AG20443 (cell line): Measurements from ENCODE around the gene RYR2.
A peak's percentile ranks its signal among the peaks of the same experiment; 100 is the strongest.

Experiments used
- DNase-seq: peaks from one replicate; pipeline ENCODE4 v3.0.0; 2012; ENCODE audit warnings: low spot score, mixed read lengths

RYR2 gene

DNA sequence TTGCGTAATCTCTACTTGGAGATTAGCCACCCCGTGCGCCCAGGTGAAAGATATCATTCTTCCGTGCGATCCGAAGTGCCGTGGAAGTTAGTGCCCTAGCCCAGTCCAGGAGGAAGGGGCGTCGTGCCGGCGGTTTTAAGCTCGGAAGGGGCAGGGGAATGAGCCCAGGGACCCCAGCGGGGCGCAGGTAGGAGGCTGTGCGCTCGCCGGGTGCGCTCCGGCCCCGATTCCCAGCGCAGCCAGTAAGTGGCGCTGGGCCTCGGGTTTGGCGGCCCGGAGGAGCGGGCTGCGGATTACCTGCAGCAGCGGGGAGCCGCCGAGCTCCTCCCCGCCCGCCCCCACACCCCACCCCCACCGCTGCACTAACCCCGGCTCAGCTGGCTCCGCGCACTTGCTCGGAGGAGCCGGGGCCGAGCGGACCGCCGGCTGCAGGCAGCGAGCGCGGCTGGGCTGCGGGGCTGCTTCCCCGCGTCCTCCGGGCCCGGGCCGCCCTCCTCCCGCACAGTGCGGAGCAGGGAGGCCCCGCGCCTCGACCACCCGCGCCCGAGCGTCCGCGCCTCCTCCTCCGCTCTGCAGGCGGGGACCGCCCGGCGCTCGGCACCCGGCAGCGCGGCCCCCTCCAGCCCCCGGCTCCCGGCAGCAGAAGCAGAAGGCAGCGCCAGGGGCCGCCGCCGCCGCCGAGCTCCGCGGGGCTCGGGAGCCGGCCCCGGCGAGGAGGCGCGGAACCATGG, at the start of gene RYR2:
Gene RYR2 (plus strand): TSS at position 390 of the 731 bp plus-strand sequence. CDS start 338 bp downstream, at position 728.
- DNase-seq: peak; percentile 31

DNA sequence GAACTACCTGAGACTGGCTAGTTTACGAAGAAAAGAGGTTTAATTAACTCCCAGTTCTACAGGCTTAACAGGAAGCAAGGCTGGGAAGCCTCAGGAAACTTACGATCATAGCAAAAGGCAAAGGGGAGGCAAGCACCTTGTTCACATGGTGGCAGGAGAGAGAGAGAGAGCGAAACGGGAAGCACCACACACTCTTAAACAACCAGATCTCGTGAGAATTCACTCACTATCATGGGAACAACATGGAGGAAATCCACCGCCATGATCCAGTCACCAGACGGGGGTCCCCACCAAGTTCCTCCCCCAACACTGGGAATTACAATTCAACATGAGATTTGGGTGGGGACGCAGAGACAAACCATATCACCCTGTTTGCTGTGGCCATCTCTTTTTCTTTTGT, 49.5 kb upstream of the RYR2 start:
- no peak for DNase-seq

DNA sequence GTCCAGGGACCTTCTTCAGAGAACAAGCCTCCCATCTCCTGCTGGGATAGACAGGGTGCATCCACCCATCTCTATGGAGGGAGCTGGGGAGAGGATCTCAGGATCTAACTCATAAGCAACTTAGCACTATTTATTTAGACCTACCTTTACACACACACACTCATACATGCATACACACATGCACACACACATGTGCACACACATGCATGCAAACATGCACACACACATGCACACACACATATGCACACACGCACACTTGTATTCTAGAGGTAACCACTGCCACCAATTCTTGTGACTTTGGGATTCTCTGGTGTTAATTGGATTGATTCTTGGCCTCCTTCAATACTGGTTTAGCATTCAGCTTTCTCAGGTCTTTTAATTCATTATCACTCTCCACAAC, 47.5 kb upstream of the RYR2 start:
- DNase-seq: no peak

DNA sequence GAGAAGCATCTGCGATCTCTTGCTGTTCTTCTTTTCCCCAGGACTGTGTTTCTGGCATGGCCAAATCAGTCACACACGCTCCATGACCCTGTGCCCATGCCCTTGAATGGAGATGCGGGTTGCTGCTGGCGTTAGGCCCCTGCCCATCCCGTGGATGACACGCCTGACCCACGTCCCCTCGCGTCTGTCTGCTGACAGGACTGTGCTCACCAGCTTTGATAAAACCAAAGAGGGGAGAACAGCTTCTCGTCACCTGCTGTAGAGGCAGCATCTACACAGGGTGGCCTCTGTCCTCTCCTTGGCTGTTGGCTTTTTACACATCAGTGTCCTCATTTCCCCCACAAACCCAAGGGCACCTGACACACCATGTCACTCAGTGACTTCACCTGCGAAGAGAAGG, 44.6 kb upstream of the RYR2 start:
- DNase-seq: no peak

DNA sequence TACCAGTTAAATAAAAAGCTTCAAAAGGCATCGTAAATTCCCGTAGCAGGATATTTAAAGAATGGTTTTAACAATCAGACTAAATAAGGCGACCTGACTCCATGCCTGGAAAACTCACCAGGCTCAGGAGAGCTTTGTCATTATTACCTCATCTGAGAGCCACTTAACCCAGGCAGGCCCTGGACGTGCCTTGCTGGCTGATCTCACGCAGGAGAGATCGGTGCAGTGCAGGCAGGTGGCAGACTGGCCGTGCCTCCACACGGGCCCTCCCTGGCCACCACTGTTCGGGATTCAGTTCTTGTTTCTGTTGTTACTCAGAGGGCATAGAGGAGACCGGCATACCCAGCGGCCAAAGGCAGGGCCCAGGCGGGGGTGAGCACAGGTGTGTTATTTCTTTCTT, 44.1 kb upstream of the RYR2 start:
- DNase-seq: no peak

DNA sequence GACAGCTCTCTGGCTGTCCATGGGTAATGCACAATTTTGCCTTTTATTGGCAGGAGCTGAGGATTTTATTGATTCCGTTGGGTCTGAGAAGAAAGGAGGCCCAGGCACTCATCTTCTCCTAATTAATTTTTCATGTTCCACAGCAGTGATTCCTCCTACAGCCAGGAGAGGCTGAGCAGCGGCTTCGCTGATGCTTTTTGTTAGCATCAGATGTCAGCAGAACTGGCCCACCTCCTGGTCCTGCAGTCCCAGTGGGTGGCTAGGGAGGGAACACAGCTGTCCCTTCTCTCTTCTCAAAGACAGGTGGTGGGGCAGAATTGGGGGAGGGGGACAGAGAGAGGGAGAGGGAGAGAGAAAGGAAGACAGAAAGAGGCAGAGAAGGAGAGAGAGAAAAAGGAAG, 43.4 kb upstream of the RYR2 start:
- DNase-seq: no peak

DNA sequence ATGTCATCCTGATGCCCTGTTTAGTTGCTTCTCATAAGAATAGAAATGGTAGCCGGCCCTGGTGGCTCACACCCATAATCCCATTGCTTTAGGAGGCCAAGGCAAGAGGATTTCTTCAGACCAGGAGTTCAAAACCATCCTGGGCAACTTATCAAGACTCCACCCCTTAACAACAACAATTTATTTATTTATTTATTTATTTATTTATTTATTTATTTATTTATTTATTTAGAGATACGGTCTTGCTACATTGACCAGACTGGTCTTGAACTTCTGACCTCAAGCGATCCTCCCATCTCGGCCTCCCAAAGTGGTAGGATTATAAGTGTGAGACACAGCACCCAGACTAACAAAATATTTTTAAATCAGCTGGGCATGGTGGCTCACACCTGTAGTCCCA, 41.8 kb upstream of the RYR2 start:
- no peak for DNase-seq

DNA sequence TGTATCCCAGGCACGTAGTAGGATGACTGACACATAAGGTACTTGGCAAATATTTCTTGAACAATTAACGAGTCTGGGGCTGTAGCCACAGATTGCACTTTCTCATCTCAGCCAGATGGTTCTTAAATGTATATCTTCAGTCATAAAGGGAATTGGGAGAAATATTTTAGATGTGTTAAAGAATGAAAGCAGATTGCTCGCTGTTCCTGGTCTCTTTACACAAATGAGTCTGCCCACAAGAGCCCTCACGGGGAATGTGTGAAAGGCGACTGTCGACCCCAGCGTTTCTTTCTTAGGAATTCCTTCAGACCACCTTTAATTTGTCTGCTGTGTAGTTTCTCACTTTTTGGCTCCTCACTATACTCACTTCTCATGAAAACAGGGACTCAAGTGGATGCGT, 38.5 kb upstream of the RYR2 start:
- no peak for DNase-seq

DNA sequence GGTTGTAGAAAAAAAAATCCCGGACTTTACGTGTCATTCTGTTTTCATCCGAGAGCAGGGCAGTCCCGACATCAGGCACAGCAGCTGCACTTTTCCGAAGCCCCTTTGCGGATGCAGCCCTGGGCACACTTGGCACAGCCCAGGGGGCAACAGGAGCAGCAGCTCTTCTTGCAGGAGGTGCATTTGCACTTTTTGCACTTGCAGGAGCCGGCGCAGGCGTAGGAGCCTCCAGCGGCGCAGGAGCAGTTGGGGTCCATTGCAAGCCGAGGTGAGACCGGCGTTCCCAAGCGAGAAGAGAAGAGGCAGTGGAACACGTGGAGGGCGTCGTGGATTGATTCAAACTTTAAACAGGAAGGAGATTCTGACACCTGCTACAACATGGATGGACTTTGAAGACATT, 37.9 kb upstream of the RYR2 start, which contains the start of gene MT1HL1:
Gene MT1HL1 (minus strand): TSS at position 326 of the 400 bp plus-strand sequence. CDS start 69 bp downstream, at position 257.
- no peak for DNase-seq

DNA sequence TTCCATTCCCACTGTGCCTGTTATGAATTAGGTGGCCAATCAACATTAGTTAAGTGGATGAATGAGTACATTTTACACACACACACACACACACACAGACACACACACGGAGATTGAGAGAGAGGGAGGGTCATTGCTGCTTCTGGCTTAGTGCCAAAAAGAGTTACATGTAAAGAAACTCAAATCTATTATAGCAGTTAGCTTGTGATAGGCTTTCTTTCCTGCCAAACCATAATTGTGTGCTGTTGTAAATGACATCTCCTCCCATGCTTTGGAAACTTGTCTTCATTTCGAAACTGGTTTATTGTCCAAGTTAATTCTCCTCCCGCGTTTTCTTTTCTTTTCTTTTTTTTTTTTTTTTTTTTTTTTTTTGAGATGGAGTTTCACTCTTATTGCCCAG, 36.3 kb upstream of the RYR2 start:
- no peak for DNase-seq

DNA sequence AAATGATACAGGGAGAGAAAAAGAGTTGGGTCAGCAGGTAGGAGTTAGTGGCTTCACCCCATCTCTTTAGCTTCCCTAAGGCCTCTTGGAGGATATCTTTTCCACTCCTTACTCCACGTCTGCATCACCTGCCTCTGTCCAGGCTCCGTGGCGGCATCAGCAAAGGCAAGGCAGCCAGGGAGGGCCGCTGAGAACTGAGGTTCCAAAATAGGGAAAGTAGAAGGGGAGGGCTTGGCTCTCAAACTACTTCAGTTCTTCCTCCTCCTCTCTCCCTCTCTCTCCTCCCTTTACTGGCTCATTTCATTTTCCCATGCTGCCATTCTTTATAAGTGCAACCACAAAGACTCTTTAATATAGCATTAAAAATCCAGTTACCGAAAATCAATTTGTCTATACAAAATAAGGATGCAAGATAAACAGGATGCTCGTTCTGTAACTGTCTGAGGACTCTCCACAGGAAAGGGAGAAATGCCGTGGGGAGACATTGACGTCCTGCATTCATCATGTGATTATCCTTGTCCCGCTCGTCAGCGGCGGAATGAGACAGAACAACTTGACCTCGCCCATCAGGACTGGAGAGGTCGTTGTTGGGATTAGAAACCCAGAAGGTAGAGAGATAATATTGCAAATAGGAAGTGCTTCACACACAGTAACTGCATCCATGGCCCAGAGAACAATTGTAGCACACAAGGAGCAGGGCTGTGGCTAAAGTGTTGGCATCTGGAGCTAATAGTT, 34.7 kb upstream of the RYR2 start:
- DNase-seq: no peak

DNA sequence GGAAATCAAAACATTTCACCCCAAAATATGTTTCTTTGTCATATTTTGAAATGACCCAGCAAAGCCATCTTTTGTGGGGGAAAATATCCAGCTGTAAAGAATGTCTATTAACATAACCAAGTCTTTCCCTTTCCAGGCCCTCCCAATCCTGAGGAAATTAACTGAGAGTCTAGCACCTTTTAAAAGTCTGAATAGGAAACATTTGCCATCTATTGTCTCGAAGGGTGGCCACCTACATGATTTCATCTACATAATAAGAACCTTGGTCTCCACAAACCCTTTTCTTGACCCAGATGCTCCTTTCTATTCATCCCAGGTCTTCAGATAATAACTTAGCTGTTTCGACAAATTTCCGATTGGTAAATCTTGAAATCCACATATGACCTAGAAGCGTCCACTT, 32.4 kb upstream of the RYR2 start:
- DNase-seq: no peak

DNA sequence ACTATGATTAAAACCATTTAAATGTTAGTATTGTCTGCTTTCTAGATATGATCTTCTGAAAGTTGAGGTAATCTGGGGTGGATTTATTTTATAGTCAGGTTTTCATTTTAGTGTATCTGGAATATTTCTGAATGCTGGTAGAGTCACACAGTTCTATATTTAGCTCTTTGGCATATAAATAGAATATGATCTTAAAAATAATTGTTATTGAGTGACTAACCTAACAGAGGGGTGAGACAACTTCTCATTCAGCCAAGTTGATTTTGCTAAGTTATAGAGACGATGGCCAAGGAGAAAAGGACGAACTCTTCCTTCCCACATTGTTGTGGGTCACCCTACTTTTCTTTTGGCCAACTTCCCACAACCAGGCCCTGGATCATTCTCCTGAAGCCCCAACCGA, 30.6 kb upstream of the RYR2 start:
- no peak for DNase-seq

DNA sequence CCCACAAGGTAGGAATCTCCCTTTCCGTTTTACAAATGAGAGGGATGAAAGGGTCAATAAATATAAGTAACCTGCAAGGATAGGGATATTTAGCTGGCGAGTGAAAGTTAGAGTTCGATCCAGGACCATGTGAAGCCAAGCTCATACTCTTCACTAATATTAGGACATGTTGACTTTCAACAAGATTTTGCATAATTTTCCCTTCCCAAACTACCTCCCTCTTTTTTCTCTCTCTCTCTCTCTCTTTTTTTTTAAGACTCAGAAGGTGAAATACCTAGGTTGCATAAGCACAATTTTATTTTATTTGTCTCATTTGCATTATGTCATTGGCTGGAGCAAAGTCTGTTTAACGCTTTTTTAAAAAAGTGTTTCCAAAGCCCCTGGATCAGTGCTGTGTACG, 29.6 kb upstream of the RYR2 start:
- no peak for DNase-seq

DNA sequence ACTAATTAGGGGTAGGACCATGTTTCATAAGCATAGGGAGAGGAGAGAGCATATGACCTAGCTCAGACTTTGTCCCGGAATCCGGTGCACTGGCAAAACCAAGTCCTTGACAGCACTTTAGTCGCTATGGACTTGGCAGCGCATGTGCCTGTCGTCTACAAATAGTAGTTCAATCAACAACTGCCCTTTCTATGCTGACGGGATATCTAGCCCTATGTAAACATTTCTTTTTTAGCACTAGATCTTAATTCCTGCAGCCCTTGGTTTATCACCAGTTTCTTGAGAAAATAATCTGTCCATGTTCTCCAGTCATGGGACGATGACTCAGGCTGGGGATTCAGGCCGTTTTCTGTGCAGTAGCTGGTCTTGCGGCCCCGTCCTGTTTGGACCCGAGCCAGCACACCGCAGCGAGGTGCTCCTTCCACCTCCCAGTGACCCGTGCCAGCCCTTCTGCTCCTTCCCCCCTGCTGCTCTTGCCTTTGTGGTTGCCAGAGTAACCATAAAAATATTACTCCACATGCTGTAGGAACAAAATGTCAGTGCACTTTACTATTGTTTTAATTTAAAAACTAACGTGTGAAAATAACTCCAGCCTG, 29.1 kb upstream of the RYR2 start:
- DNase-seq: no peak

DNA sequence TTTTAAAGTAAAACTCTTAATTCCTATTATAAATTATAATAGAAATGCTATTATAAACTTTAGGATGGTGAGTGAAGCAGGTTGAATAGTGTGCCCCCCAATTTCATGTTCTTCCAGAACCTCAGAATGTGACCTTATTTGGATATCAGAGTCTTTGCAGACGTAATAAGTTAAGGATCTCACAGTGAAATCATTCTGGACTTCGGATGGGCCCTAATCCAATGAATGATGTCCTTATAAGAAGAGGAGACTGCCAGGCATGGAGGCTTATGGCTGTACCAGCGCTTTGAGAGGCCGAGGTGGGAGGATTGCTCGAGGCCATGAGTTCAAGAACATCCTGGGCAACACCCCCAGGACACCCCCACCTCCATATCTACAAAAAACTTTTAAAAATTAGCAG, 28.4 kb upstream of the RYR2 start:
- DNase-seq: no peak

DNA sequence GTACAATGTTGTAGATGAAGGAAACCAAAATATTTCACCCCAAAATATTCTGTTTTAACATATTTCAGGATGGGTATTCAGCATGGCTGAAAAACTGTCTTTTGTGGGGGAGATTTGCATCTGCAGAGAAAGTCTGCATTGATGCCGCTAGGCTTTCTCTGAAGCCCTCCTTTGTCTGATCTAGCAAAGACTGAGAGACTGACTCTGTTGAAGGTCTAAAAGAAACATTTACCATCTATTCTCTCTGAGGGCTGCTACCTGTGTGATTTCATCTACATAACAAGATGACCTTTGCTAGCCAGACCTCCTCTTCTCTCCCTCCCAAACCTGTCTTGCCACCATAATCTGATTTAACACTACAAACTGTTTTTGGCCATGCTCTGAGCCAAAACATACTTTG, 25.4 kb upstream of the RYR2 start:
- DNase-seq: no peak

DNA sequence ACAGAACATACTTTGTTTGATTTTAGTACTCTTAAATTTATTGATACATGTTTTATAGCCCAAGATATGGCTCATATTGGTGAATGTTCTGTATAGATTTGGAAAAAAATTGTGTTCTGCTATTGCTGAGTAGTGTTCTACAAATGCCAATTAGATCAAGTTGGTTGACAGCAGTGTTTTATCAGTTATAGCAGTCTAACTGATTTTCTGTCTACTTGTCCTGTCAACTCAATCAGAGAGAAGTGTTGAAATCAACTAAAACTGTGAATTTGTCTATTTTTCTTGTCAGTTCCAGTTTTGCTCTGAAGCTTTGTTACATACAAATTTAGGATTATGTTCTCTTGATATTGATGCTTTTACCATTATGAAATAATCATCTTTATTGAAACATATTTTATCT, 23.1 kb upstream of the RYR2 start:
- DNase-seq: no peak

DNA sequence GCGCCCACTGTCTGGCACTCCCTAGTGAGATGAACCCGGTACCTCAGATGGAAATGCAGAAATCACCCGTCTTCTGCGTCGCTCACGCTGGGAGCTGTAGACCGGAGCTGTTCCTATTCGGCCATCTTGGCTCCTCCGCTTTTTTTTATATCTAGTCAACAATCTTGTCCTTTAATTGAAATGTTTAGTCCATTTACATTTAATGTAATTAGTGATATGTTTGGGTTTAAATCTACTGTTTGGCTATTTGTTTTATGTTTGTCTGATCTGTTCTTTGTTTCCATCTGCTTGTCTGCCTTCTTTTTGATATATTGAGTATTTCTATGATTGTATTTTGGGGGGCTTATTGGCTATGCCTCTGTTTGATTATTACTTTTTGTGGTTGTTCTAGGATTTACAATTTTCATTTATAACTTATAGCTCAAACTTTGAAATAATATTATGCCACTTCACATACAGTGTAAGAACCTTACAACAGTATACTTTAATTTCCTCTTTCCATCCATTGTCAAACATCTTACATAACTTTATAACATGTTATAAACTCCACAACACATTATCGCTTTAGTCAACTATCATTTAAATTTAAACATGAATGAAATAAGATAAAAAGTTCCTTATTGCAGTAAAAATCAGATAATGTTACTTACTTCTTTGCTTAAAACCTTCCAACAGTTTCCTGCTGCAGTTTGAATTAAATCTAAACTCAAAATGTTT, 16.5 kb upstream of the RYR2 start:
- DNase-seq: no peak

DNA sequence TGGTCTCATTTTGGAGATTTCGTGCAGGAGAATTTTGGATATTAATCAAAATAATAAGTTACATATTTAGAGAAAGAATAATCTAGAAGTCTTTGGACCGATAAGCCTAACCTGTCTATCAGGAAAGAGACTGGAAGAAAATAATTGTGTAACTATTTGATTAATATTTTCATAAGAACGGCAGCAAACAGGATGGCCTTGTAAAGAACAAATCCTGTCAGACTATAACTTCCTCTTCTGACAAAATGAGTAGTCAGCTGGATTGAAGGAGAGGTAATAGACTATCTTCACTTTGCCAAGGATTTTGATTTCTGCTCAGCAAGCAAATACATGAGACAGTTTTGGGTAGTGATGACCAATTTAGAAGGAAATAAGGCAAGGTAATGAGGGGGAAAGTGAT, 12.7 kb upstream of the RYR2 start:
- no peak for DNase-seq

DNA sequence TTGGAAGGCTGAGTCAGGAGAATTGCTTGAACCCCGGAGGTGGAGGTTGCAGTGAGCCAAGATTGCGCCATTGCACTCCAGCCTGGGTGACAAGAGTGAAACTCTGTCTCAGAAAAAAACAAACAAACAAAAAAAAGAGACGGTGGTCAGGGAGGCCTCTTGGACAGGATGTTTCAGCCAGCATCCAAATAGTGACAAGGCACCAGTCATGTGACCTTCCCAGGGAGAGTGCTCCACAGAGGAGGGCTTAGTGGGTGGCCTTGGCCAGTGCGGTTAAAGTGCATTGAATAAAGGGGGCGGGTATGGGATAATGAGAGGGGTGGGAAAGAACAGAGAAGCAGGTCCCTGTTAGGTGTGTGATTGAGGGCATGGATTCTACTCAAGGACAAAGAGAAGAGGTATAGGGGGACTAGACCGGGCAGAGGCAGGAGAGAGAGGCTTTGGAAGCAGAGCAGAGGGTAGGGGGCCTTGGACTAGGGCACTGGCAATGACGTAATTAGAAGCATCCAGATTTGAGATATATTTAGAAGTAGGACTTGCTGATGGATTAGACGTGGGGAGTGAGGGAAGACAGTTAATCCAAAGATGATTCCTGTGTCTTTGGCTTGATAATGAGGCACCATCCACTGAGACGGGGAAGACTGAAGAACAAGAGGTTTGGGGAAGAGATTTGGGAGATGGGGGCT, 12.0 kb upstream of the RYR2 start:
- no peak for DNase-seq

DNA sequence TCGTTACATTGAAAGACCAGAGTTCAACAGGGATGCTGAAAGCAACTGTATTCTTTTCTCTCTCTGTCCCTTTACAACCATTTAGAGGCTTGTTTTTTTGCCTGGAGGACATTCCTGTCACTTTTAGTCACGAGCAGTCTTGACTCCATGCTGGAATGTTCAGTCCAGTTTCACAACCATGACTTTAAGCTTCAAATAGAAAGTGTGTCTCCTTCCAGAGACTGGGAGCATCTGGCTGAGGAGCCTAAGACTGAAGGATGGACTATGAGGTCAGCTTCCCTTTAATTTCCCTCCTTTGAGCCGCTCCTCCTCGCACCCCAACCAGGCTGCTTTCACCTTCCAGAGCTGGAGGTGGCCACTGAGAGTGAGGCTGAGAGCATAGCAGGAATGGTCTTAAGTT, 10.5 kb upstream of the RYR2 start:
- peak; percentile 52 for DNase-seq
